ENCODE data around the gene CARD9.

Gene CARD9

DNA sequence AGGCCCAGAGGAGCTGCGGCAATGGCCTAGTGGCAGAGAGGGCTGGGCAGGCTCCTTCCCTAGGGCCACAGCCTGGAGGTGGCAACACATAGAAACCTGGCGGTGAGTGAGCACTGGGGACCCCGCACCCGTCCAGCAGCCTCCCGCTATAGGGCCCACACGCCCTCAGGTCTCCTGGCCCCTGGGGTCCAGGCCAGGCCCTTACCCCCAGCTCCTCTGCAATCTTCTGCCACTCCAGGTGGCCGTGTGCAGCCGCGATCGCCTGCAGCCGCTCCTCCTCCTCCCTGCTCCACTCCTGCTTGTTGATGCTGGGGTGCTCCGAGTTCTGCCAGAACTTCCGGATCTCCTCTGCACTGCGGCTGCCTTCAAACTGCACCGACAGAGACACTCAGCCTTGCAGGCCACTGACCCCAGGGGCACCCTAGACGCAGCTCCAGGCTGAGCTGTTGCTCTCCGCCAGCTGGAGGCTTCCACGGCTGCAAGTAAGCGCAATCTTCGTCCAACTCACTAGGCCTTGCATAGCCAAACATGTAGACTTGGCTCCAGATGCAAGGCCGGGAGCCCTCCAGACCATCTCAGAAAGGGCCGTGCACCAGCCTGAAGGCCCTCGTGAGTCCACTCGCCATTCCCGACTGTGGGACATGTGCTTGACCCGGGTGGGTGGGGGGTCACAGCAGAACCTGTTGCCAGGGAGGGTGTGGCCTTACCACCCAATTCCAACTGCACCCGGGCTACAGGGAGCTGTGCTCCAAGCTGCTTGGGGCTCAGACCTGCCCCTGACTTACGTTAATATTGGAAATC is 18.5 kb upstream of the CARD9 start:
- no peak overlapping the region; a peak in 2 of 22 replicates for H3K9ac ChIP-seq
- TF ChIP-seq Cebpa-rat (IDR thresholded peaks at IDR 0.05), result no peak
- H3K4me2 ChIP-seq, result no peak overlapping the region
- H3K4me3 ChIP-seq, result no peak overlapping the region
- H3K9me3 ChIP-seq (replicated peaks in 1 of 11), result no peaks in the 10 kb centered on the region
- no peaks in the 10 kb centered on the region for H3K27me3 ChIP-seq
- peaks cover 0 to 82% (median 57%) of the 10 kb centered on the region in 11 experiments; a peak in 18 of 22 replicates for H4K20me1 ChIP-seq
- no peak overlapping the region for H3K27ac ChIP-seq
- peaks cover 92 to 100% (median 98%) of the 10 kb centered on the region in 11 experiments for H3K36me3 ChIP-seq
- H3K4me1 ChIP-seq, result peaks cover 0 to 8% (median 0%) of the 10 kb centered on the region in 10 experiments; a peak in 1 of 20 replicates

DNA sequence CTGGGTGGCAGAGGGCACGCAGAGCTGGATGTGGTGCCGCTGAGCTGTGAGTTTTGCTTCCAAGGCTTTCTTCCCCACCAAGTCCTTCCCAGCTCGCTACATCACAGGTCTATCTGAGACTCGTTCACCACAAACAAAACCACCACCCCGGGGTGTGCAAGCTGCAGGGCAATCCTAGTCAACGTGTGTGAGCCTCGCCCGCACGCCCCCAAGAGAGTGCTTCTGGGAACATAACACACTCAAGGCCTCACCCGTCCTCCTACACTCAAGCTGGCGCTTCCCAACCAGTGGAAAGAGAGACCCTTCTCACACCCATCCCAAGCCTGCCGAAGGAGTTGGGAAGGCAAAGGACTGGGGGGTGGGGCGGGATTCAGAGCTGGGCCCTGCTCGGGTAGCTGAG is 15.9 kb upstream of the CARD9 start:
- Histone ChIP-seq H3K36me3 (peaks cover 87 to 100% (median 98%) of the 10 kb centered on the region in 11 experiments), H3K4me2 (no peak overlapping the region), H3K9me3 (replicated peaks in 1 of 11) (no peaks in the 10 kb centered on the region), H3K4me3 (no peak overlapping the region), H3K27ac (no peak overlapping the region), H3K27me3 (no peaks in the 10 kb centered on the region), H4K20me1 (peaks cover 0 to 71% (median 44%) of the 10 kb centered on the region in 11 experiments; a peak in 19 of 22 replicates), H3K4me1 (peaks cover 0 to 30% (median 13%) of the 10 kb centered on the region in 10 experiments; a peak in 16 of 20 replicates), H3K9ac (peak overlapping the region in 5 of 11 experiments; percentile 0 to 21 (median 9); a peak in 4 of 22 replicates)
- no peak for TF ChIP-seq Cebpa-rat (IDR thresholded peaks at IDR 0.05)

DNA sequence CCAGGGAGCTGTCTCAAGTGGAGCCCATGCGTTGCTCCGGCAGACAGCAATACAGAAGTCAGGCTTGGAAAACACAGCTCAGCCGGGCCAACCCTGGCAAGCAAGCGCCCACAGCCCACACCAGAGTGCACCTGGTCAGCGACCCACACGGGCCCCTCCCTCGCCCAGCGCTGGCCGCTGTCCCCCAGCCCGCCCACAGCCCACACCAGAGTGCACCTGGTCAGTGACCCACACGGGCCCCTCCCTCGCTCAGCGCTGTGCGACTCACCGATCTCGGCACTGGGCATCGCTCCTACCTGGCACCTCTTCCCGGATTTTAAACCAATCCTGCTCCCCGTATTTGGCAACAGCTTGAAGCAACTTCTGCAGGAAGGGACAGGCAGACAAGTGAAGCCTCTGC is 13.7 kb upstream of the CARD9 start:
- H3K36me3 ChIP-seq, result peaks cover 87 to 100% (median 98%) of the 10 kb centered on the region in 11 experiments
- peaks cover 0 to 73% (median 53%) of the 10 kb centered on the region in 11 experiments; a peak in 19 of 22 replicates for H4K20me1 ChIP-seq
- H3K9ac ChIP-seq, result no peak overlapping the region
- H3K4me3 ChIP-seq, result no peak overlapping the region
- no peaks in the 10 kb centered on the region for H3K9me3 ChIP-seq (replicated peaks in 1 of 11)
- H3K4me1 ChIP-seq, result peaks cover 0 to 30% (median 14%) of the 10 kb centered on the region in 10 experiments; a peak in 16 of 20 replicates
- no peak overlapping the region for H3K27ac ChIP-seq
- no peak for TF ChIP-seq Cebpa-rat (IDR thresholded peaks at IDR 0.05)
- no peak overlapping the region for H3K4me2 ChIP-seq
- no peaks in the 10 kb centered on the region for H3K27me3 ChIP-seq

DNA sequence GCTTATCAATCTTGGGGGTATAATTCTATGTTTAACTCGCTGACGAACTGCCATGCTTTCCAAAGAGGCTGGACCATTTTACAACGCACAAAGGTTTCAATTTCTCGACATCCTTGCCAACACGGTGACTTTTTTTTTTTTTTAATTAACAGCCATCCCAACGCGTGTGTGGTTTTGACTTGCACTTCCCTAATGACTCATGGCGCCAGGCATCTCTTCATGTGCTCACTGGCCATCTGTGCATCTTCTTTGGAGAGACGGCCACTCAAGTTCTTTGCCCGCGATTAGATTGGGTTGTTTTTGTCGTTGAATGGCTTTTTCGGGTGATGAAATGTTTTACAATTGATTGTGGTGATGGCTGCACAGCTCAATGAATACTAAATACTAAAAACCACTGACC is 12.5 kb upstream of the CARD9 start:
- no peak overlapping the region for H3K27ac ChIP-seq
- no peak for TF ChIP-seq Cebpa-rat (IDR thresholded peaks at IDR 0.05)
- no peak overlapping the region for H3K9ac ChIP-seq
- peaks cover 0 to 69% (median 45%) of the 10 kb centered on the region in 11 experiments; a peak in 18 of 22 replicates for H4K20me1 ChIP-seq
- peaks cover 0 to 30% (median 14%) of the 10 kb centered on the region in 10 experiments; a peak in 16 of 20 replicates for H3K4me1 ChIP-seq
- no peaks in the 10 kb centered on the region for H3K9me3 ChIP-seq (replicated peaks in 1 of 11)
- H3K4me2 ChIP-seq, result peak overlapping the region in 3 of 11 experiments; percentile 6 to 21 (median 17); a peak in 1 of 22 replicates
- H3K36me3 ChIP-seq, result peaks cover 87 to 100% (median 98%) of the 10 kb centered on the region in 11 experiments
- H3K4me3 ChIP-seq, result no peak overlapping the region
- no peaks in the 10 kb centered on the region for H3K27me3 ChIP-seq

DNA sequence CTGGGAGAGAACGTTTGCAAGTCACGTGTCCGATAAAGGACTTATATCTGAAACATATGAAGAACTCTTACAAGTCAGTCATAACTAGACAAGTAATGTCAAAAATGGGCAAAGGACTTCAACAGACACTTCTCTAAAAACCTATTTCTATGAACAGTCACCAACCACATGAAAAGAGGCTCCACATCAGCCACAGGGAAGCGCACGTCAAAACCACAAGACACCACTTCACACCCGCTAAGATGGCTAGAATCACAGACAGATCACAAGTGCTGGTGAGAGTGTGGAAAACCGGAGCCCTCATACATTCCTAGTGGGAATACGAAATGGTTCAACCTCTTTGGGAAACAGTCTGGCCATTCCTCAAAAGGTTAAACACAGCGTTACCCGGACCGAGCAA is 11.5 kb upstream of the CARD9 start:
- Histone ChIP-seq H3K9me3 (replicated peaks in 1 of 11) (no peaks in the 10 kb centered on the region), H3K36me3 (peaks cover 89 to 100% (median 98%) of the 10 kb centered on the region in 11 experiments), H3K4me1 (peaks cover 0 to 30% (median 14%) of the 10 kb centered on the region in 10 experiments; a peak in 16 of 20 replicates), H4K20me1 (peaks cover 0 to 76% (median 44%) of the 10 kb centered on the region in 11 experiments; a peak in 18 of 22 replicates), H3K4me3 (no peak overlapping the region), H3K9ac (no peak overlapping the region), H3K4me2 (peak overlapping the region in 9 of 11 experiments; percentile 0 to 34 (median 27); a peak in 10 of 22 replicates), H3K27ac (no peak overlapping the region), H3K27me3 (no peaks in the 10 kb centered on the region)
- TF ChIP-seq Cebpa-rat (IDR thresholded peaks at IDR 0.05), result no peak

DNA sequence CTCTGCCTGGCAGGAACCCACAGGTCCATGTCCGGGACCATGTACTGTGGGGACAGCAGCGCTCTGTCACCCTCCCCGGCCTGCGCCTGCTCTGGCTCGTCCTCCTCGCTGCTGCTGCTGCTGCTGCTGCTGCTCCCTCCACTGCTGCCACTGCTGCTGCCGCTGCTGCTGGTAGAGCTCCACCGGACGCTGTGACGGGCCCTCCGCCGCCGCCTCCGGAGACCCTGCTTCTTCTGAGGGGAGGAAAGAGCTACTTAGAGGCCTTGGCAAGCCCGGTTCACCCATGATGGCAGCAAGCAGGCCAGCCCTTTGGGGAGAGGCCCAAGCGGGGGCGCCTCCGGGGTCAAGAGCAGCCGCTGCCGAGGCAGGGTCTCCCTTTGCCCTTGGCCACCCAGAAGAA is 10.0 kb upstream of the CARD9 start:
- H3K36me3 ChIP-seq, result peaks cover 88 to 100% (median 96%) of the 10 kb centered on the region in 11 experiments

DNA sequence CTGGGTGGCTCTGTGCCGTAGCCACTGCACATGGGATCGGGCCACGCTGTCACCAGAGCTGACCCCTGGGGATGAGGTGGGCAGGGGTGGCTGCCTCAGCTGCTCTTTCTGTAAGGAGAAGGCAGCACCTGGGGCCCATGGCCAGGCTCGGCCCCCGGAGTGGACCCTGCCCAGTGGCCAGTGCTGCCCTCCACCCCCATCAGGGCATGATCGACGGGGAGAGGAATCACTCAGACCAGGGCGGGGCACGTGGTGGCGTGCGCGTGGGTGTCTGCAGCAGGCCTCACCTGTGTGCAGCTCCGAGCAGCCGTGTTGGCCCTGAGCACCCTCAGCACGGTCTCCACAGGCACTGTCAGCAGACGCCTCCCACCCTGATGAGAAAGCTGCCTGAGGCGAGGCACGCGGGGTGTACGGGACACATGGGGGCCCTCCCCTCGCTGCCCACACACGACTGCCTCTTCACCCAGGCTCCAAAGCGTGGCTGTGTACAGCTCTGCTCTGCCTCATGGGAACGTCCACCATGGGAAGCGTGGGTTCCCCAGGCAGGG is 8.6 kb upstream of the CARD9 start:
- no peak for TF ChIP-seq Cebpa-rat (IDR thresholded peaks at IDR 0.05)
- H3K4me3 ChIP-seq, result no peak overlapping the region
- H3K4me2 ChIP-seq, result no peak overlapping the region
- H3K27ac ChIP-seq, result no peak overlapping the region
- peaks cover 0 to 78% (median 45%) of the 10 kb centered on the region in 11 experiments; a peak in 17 of 22 replicates for H4K20me1 ChIP-seq
- peaks cover 13 to 35% (median 24%) of the 10 kb centered on the region in 10 experiments for H3K4me1 ChIP-seq
- H3K36me3 ChIP-seq, result peaks cover 82 to 99% (median 92%) of the 10 kb centered on the region in 11 experiments
- H3K9me3 ChIP-seq (replicated peaks in 1 of 11), result no peaks in the 10 kb centered on the region
- H3K9ac ChIP-seq, result no peak overlapping the region
- H3K27me3 ChIP-seq, result no peaks in the 10 kb centered on the region

More for the DNA sequence above, 10.0 kb upstream of the CARD9 start:
- Histone ChIP-seq H3K27me3 (no peaks in the 10 kb centered on the region), H3K27ac (no peak overlapping the region), H4K20me1 (peaks cover 0 to 74% (median 39%) of the 10 kb centered on the region in 11 experiments; a peak in 17 of 22 replicates), H3K4me3 (no peak overlapping the region), H3K4me1 (peaks cover 0 to 22% (median 14%) of the 10 kb centered on the region in 10 experiments; a peak in 16 of 20 replicates), H3K9ac (0 out of 22 replicates have a peak overlapping the region, but pooled peaks of 1 of the 11 experiments have one; percentile 22), H3K4me2 (no peak overlapping the region), H3K9me3 (replicated peaks in 1 of 11) (no peaks in the 10 kb centered on the region)
- no peak for TF ChIP-seq Cebpa-rat (IDR thresholded peaks at IDR 0.05)

DNA sequence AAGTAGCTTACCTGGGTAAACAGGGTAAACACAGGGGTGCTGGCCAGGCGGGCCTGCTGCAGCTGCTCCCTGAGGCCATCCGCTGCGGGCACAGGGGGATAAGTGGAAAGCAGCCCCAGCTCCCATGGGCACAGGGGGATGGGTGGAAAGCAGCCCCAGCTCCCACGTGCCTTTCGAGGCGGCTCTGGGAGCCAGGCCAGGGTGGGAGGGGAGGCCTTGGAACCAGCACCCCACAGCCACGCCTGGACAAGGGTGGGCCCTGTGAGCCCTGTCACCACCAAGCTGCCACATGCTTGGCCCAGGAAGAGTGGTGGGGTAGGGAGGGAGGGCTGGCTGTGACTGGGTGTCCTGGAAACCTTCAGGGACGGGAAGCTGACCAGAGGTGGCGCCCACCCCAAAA is 7.8 kb upstream of the CARD9 start:
- H3K9ac ChIP-seq, result no peak overlapping the region
- H4K20me1 ChIP-seq, result peaks cover 0 to 82% (median 45%) of the 10 kb centered on the region in 11 experiments; a peak in 17 of 22 replicates
- no peak overlapping the region for H3K4me2 ChIP-seq
- no peak overlapping the region for H3K27ac ChIP-seq
- no peak for TF ChIP-seq Cebpa-rat (IDR thresholded peaks at IDR 0.05)
- H3K36me3 ChIP-seq, result peaks cover 77 to 97% (median 85%) of the 10 kb centered on the region in 11 experiments
- H3K9me3 ChIP-seq (replicated peaks in 1 of 11), result no peaks in the 10 kb centered on the region
- peaks cover 20 to 36% (median 31%) of the 10 kb centered on the region in 10 experiments for H3K4me1 ChIP-seq
- H3K27me3 ChIP-seq, result no peaks in the 10 kb centered on the region
- no peak overlapping the region for H3K4me3 ChIP-seq

DNA sequence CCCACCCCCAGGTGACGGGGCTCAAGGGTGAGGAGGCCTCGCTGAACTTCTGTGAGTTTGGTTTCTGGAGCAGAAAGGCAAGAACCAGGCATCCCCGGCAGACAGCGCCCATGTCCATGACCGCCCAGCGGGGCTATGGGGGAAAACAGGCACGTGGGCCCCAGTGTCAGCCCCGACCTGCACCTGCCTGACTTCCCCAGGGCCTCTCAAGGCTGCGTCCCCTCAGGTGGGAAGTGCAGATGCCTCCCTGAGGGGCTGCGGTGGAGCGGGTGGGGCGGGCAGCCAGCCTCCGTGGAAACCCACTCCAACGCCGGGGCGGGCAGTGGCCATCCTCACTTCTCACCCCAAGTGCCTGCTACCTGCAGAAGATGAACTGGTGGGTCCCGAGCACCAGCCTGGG is 6.9 kb upstream of the CARD9 start:
- Histone ChIP-seq H3K27me3 (no peaks in the 10 kb centered on the region), H3K36me3 (peaks cover 69 to 97% (median 85%) of the 10 kb centered on the region in 11 experiments), H3K4me2 (no peak overlapping the region), H4K20me1 (peaks cover 0 to 87% (median 45%) of the 10 kb centered on the region in 11 experiments; a peak in 17 of 22 replicates), H3K27ac (no peak overlapping the region), H3K4me3 (no peak overlapping the region), H3K9ac (no peak overlapping the region), H3K9me3 (replicated peaks in 1 of 11) (no peaks in the 10 kb centered on the region), H3K4me1 (peaks cover 30 to 39% (median 35%) of the 10 kb centered on the region in 10 experiments)
- TF ChIP-seq Cebpa-rat (IDR thresholded peaks at IDR 0.05), result no peak

Data from BLaER1 treated with 17β-estradiol and CSF1 and Interleukin-3, amounts not matched to agents 10 nM and 100 nM (cell line).